Purkinje cell (primary cell): ENCODE data around the gene KRTAP6-2. TPM values are rescaled to one million over a fixed set of nuclear protein-coding genes. Genes with fewer than 3 reads are reported as not detected.

Experiments
- polyA plus RNA-seq: library from polyadenylated mRNA; unstranded; fragments of >200 nt; fragmentation: Nextera tagmentation; gene quantifications from 2 replicates; pipeline ENCODE4 v1.2.1, GENCODE V29; 2014

The KRTAP6-2 gene
- not detected in 2 replicates for polyA plus RNA-seq

GRCh38 chr21:30598802-30599201, at the start of gene KRTAP6-2:
TSS of gene KRTAP6-2 (minus strand) at chr21:30598902. CDS start at chr21:30598874, 28 bp downstream.

GRCh38 chr21:30642564-30642963, 43.9 kb upstream of the KRTAP6-2 start, which contains the start of gene KRTAP20-3:
TSS of gene KRTAP20-3 (plus strand) at chr21:30642864.

GRCh38 chr21:30634906-30635305, 36.2 kb upstream of the KRTAP6-2 start, which contains the start of gene KRTAP20-2:
TSS of gene KRTAP20-2 (plus strand) at chr21:30635206. CDS start at chr21:30635264, 58 bp downstream.

GRCh38 chr21:30620522-30620921, 21.8 kb upstream of the KRTAP6-2 start, which contains the start of gene KRTAP20-4:
TSS of gene KRTAP20-4 (plus strand) at chr21:30620627.

GRCh38 chr21:30616125-30616524, 17.4 kb upstream of the KRTAP6-2 start, which contains the start of gene KRTAP20-1:
TSS of gene KRTAP20-1 (plus strand) at chr21:30616425. CDS start at chr21:30616455, 30 bp downstream.

GRCh38 chr21:30613836-30614235, 15.1 kb upstream of the KRTAP6-2 start, which contains the start of gene KRTAP6-1:
TSS of gene KRTAP6-1 (minus strand) at chr21:30613930. CDS start at chr21:30613904, 26 bp downstream.

GRCh38 chr21:30600787-30601186, 2.1 kb upstream of the KRTAP6-2 start, which contains the start of gene KRTAP22-1:
TSS of gene KRTAP22-1 (plus strand) at chr21:30601087.

GRCh38 chr21:30592140-30592539, 6.6 kb downstream of the KRTAP6-2 start, which contains the start of gene KRTAP6-3:
TSS of gene KRTAP6-3 (plus strand) at chr21:30592440. CDS start at chr21:30592446, 6 bp downstream.

GRCh38 chr21:30590297-30590696, 8.4 kb downstream of the KRTAP6-2 start, which contains the start of gene KRTAP22-2:
TSS of gene KRTAP22-2 (minus strand) at chr21:30590397.

GRCh38 chr21:30561264-30561895, 37.3 kb downstream of the KRTAP6-2 start, which contains the start of gene KRTAP19-7:
TSS of gene KRTAP19-7 (minus strand) at chr21:30561314. CDS start at chr21:30561289, 25 bp downstream.

Other genes starting within 250 kb of the KRTAP6-2 start
- not detected in 2 replicates for gene KRTAP13-2, start 226.6 kb downstream of the KRTAP6-2 start, polyA plus RNA-seq
- not detected in 2 replicates for gene KRTAP13-1, start 202.9 kb downstream of the KRTAP6-2 start, polyA plus RNA-seq
- gene KRTAP13-3, start 173.0 kb downstream of the KRTAP6-2 start, polyA plus RNA-seq: not detected in 2 replicates
- gene KRTAP13-4, start 168.7 kb downstream of the KRTAP6-2 start, polyA plus RNA-seq: not detected in 2 replicates
- not detected in 2 replicates for gene KRTAP15-1, start 158.6 kb downstream of the KRTAP6-2 start, polyA plus RNA-seq
- not detected in 2 replicates for gene KRTAP19-1, start 118.5 kb downstream of the KRTAP6-2 start, polyA plus RNA-seq
- gene KRTAP19-2, start 111.5 kb downstream of the KRTAP6-2 start, polyA plus RNA-seq: not detected in 2 replicates
- gene KRTAP19-3, start 106.9 kb downstream of the KRTAP6-2 start, polyA plus RNA-seq: not detected in 2 replicates
- not detected in 2 replicates for gene KRTAP19-4, start 101.7 kb downstream of the KRTAP6-2 start, polyA plus RNA-seq
- gene KRTAP19-5, start 96.8 kb downstream of the KRTAP6-2 start, polyA plus RNA-seq: not detected in 2 replicates
- not detected in 2 replicates for gene KRTAP19-6, start 57.0 kb downstream of the KRTAP6-2 start, polyA plus RNA-seq
- not detected in 2 replicates for gene KRTAP19-7, start 37.6 kb downstream of the KRTAP6-2 start, polyA plus RNA-seq
- not detected in 2 replicates for gene KRTAP22-2, start 8.5 kb downstream of the KRTAP6-2 start, polyA plus RNA-seq
- not detected in 2 replicates for gene KRTAP6-3, start 6.5 kb downstream of the KRTAP6-2 start, polyA plus RNA-seq
- gene KRTAP22-1, start 2.2 kb upstream of the KRTAP6-2 start, polyA plus RNA-seq: not detected in 2 replicates
- gene KRTAP6-1, start 15.0 kb upstream of the KRTAP6-2 start, polyA plus RNA-seq: not detected in 2 replicates
- not detected in 2 replicates for gene KRTAP20-1, start 17.5 kb upstream of the KRTAP6-2 start, polyA plus RNA-seq
- gene KRTAP20-4, start 21.7 kb upstream of the KRTAP6-2 start, polyA plus RNA-seq: not detected in 2 replicates
- gene KRTAP20-2, start 36.3 kb upstream of the KRTAP6-2 start, polyA plus RNA-seq: not detected in 2 replicates
- gene KRTAP20-3, start 44.0 kb upstream of the KRTAP6-2 start, polyA plus RNA-seq: not detected in 2 replicates
- gene KRTAP21-3, start 119.9 kb upstream of the KRTAP6-2 start, polyA plus RNA-seq: not detected in 2 replicates
- not detected in 2 replicates for gene KRTAP21-2, start 148.4 kb upstream of the KRTAP6-2 start, polyA plus RNA-seq
- gene KRTAP21-1, start 156.5 kb upstream of the KRTAP6-2 start, polyA plus RNA-seq: not detected in 2 replicates
- not detected in 2 replicates for gene KRTAP8-1, start 214.4 kb upstream of the KRTAP6-2 start, polyA plus RNA-seq
- gene KRTAP7-1, start 230.9 kb upstream of the KRTAP6-2 start, polyA plus RNA-seq: not detected in 2 replicates